HG02623 (cell line): ENCODE results near the gene TP53I11.

Experiments used
- ATAC-seq: cut with Tn5 transposase; IDR thresholded peaks from one replicate; pipeline ENCODE4 v1.9.1; 2021; ENCODE audit warnings: moderate library complexity; ENCODE audit not compliant: unreplicated experiment

The TP53I11 gene

GRCh38 chr11:44916801-44917385 is 33.8 kb downstream of the TP53I11 start:
- no peak for ATAC-seq

- no peak for ATAC-seq
Observed at GRCh38 chr11:44916331-44916730, 34.4 kb downstream of the TP53I11 start.

- ATAC-seq = no peak
Observed at GRCh38 chr11:44915621-44916020, 35.1 kb downstream of the TP53I11 start.

DNA sequence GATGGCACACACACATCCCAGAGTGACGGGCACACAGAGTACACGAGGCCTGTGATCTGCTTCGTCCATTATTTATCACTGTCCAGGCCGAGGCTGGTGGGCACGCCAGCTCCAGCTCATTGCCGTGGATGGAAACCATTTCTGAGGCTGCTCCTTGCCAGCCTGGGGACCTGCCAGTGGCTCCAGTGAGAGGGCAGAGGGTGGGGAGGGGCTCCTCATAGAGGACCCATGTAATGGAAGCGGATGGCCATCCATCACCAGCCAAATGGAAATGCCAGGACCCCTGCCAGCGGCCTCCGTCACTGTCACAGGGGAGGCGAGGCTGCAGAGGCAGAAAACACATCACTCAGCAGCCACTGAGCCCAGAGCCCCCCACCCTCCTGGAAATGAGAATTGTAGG is 35.7 kb downstream of the TP53I11 start:
- no peak for ATAC-seq

DNA sequence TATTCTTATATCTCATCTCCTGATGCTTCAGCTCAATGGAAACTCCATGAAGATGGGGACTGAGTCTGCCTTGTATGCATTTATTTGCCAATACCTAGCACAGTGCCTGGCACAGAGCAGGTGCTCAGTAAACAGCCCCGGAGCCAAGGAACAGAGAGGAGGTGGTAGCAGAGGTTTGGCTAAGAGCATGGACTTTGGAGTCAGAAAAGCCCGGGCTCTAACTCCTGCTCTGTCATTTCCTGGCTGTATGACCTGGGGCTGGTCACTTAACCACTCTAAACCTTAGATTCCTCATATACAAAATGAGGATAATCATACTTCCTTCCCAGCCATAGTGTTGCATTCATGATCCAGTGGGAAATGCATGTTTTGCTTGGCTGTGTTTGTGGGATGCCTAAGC is 36.6 kb downstream of the TP53I11 start:
- no peak for ATAC-seq

GRCh38 chr11:44913502-44913901 is 37.2 kb downstream of the TP53I11 start:
- ATAC-seq = no peak

DNA sequence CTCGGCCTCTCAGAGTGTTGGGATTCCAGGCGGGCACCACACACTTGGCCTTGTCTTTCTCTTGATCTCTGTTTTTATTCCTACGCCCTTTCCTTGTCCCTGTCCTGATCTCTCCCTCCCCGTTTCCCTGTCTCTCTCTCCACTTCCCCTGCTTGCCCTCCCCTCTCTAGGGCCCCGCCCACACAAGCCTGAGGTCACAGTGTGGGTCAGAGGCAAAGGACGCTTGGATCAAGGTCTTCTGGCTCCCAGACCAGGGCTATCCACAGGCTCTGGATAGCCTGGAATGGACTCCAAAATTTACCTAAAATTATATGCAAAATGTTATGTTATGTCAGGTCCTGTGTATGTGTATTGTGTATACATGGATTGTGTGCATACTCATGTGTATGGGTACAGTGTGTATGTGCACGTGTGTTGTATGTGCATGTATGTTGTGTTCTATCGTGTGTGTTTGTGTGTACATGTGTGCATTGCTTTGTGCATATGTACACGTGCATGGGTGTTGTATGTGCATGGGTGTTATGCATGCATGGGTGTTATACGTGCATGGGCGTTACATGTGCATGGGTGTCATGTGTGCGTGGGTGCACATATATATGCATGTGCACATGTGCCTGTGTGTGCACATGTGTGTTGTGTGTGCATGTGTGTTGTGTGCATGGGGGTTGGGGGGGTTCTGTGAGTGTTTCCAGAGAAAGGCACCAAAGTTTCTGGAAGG is 38.3 kb downstream of the TP53I11 start:
- ATAC-seq = no peak

GRCh38 chr11:44911029-44911814 is 39.5 kb downstream of the TP53I11 start:
- ATAC-seq = no peak

- ATAC-seq = no peak
Observed at GRCh38 chr11:44910591-44910990, 40.1 kb downstream of the TP53I11 start.

- ATAC-seq = no peak
Observed at GRCh38 chr11:44909557-44909956, 41.1 kb downstream of the TP53I11 start.

GRCh38 chr11:44906649-44907048 is 44.0 kb downstream of the TP53I11 start:
- ATAC-seq = no peak

- no peak for ATAC-seq
Observed at GRCh38 chr11:44905131-44905866, 45.4 kb downstream of the TP53I11 start.

- ATAC-seq = no peak
Observed at GRCh38 chr11:44904261-44905020, 46.2 kb downstream of the TP53I11 start.

GRCh38 chr11:44903518-44903917 is 47.2 kb downstream of the TP53I11 start:
- no peak for ATAC-seq

GRCh38 chr11:44903035-44903434 is 47.6 kb downstream of the TP53I11 start:
- ATAC-seq = no peak

- no peak for ATAC-seq
Observed at GRCh38 chr11:44901786-44902185, 48.9 kb downstream of the TP53I11 start.

GRCh38 chr11:44901120-44901633 is 49.5 kb downstream of the TP53I11 start:
- ATAC-seq = no peak

- no peak for ATAC-seq
Observed at GRCh38 chr11:44899959-44900358, 50.7 kb downstream of the TP53I11 start.

- ATAC-seq = no peak
Observed at GRCh38 chr11:44893846-44894617, 56.7 kb downstream of the TP53I11 start.
